22Rv1 (cell line): ENCODE results near the gene C1QA.
"Not testable (repeated sequence)": the region's sequence is repeated elsewhere in the genome, so short reads cannot be mapped to it uniquely, and the experiment has no call there.

Experiments
- H3K27ac ChIP-seq: fragments of 450-650 bp; 2 replicates; pipeline ENCODE4 v1.5.1; 2017
- CTCF ChIP-seq: fragments of 450-650 bp; IDR thresholded peaks from 2 replicates; pipeline ENCODE4 v1.5.1; 2017; ENCODE audit warnings: mild to moderate bottlenecking
- ZFX ChIP-seq: fragments of 450-650 bp; IDR thresholded peaks from 2 replicates; pipeline ENCODE4 v1.6.1; 2017; ENCODE audit warnings: antibody characterized with exemption, borderline replicate concordance

C1QA gene

GRCh38 chr1:22666412-22666811 lies 30.0 kb downstream of the C1QA start:
- TF ChIP-seq CTCF (no peak), ZFX (no peak)
- no peak overlapping the region for H3K27ac ChIP-seq

- not testable (repeated sequence) for H3K27ac ChIP-seq
Observed at GRCh38 chr1:22668840-22669239, 32.4 kb downstream of the C1QA start.

GRCh38 chr1:22670352-22670975 lies 34.0 kb downstream of the C1QA start:
- TF ChIP-seq CTCF: no peak
- no peak for TF ChIP-seq ZFX
- H3K27ac ChIP-seq: no peak overlapping the region

GRCh38 chr1:22671999-22672398 lies 35.6 kb downstream of the C1QA start:
- TF ChIP-seq ZFX (no peak), CTCF (no peak)

GRCh38 chr1:22673486-22674409 lies 37.3 kb downstream of the C1QA start:
- TF ChIP-seq CTCF (peak; percentile 76), ZFX (no peak)
- H3K27ac ChIP-seq: no peak overlapping the region

More at GRCh38 chr1:22671999-22672398, 35.6 kb downstream of the C1QA start:
- H3K27ac ChIP-seq: no peak overlapping the region

GRCh38 chr1:22674410-22674749 lies 38.0 kb downstream of the C1QA start:
- no peak for TF ChIP-seq ZFX
- peak; percentile 47 for TF ChIP-seq CTCF
- no peak overlapping the region for H3K27ac ChIP-seq

GRCh38 chr1:22676151-22676550 lies 39.7 kb downstream of the C1QA start:
- not testable (repeated sequence) for H3K27ac ChIP-seq

GRCh38 chr1:22676916-22677583 lies 40.6 kb downstream of the C1QA start:
- TF ChIP-seq ZFX: no peak
- no peak for TF ChIP-seq CTCF
- no peak overlapping the region for H3K27ac ChIP-seq
